ENCODE measurements around the gene ATXN7L2. TPM values are rescaled to one million over a fixed set of nuclear protein-coding genes. Genes with fewer than 3 reads are reported as not detected.

ATXN7L2 gene
- total RNA-seq, 4 donors from 2014 or later, result 1.6 to 2.7 (median 2.5) TPM

- WGBS, 2 donors (ENCODE audit: low coverage in 1 of 2), result 60 to 76% methylated on average over 3 of the region's 4 CpGs
- TF ChIP-seq POLR2AphosphoS5 (IDR thresholded peaks at IDR 0.05), result no peak
- no peak for TF ChIP-seq POLR2A (IDR thresholded peaks at IDR 0.05)
- no peak for TF ChIP-seq EP300 (IDR thresholded peaks at IDR 0.05)
- no peak for TF ChIP-seq CTCF (IDR thresholded peaks at IDR 0.05)
- Histone ChIP-seq H3K9me3 (no peaks in the 10 kb centered on the region), H3K36me3 (no peaks in the 10 kb centered on the region), H3K4me1 (no peaks in the 10 kb centered on the region), H3K4me3 (no peak overlapping the region), H3K27me3 (no peaks in the 10 kb centered on the region), H3K27ac (no peak overlapping the region)
- ATAC-seq, result no peak
Measured at GRCh38 chr1:109457819-109458218, 25.9 kb upstream of the ATXN7L2 start.

GRCh38 chr1:109466125-109466451 is 17.6 kb upstream of the ATXN7L2 start:
- no peaks in the 10 kb centered on the region for H3K36me3 ChIP-seq
- H3K27me3 ChIP-seq, result peaks cover 12% of the 10 kb centered on the region
- H3K4me1 ChIP-seq, result peaks cover 0 to 32% (median 0%) of the 10 kb centered on the region in 3 donors
- no peak for ATAC-seq
- H3K4me3 ChIP-seq, result peak overlapping the region; percentile 71 to 86
- H3K27ac ChIP-seq, result peak overlapping the region; percentile 37 to 89 (median 85)
- TF ChIP-seq EP300 (IDR thresholded peaks at IDR 0.05), result no peak
- TF ChIP-seq POLR2AphosphoS5 (IDR thresholded peaks at IDR 0.05), result peak; percentile 38
- no peak for TF ChIP-seq POLR2A (IDR thresholded peaks at IDR 0.05)
- no peak for TF ChIP-seq CTCF (IDR thresholded peaks at IDR 0.05)
- H3K9me3 ChIP-seq, result no peaks in the 10 kb centered on the region
- 5 to 16% methylated on average over 6 to 12 of the region's 24 CpGs for WGBS, 2 donors (ENCODE audit: low coverage in 1 of 2)

- Histone ChIP-seq H3K4me1 (peaks cover 0 to 32% (median 0%) of the 10 kb centered on the region in 3 donors), H3K27ac (peak within 1 kb of the TSS; percentile 37 to 89 (median 85)), H3K4me3 (peak within 1 kb of the TSS; percentile 71 to 86), H3K36me3 (no peaks in the 10 kb centered on the region), H3K27me3 (peaks cover 12% of the 10 kb centered on the region), H3K9me3 (no peaks in the 10 kb centered on the region)
- ATAC-seq, result peak; percentile 89
- TF ChIP-seq POLR2AphosphoS5 (IDR thresholded peaks at IDR 0.05) (no peak), POLR2A (IDR thresholded peaks at IDR 0.05) (no peak), CTCF (IDR thresholded peaks at IDR 0.05) (peak in 1 of 4 experiments; percentile 19), EP300 (IDR thresholded peaks at IDR 0.05) (no peak)
- WGBS, 2 donors (ENCODE audit: low coverage in 1 of 2), result no CpG with 5 or more reads among the region's 88 CpGs
Measured at GRCh38 chr1:109466452-109467300, 17.0 kb upstream of the ATXN7L2 start, which contains the start of gene SYPL2. Gene SYPL2, plus strand, starts transcription at chr1:109466546. Its CDS starts 298 bp downstream, at chr1:109466844.

- Histone ChIP-seq H3K27me3 (peaks cover 12% of the 10 kb centered on the region), H3K27ac (peak overlapping the region; percentile 37 to 89 (median 85)), H3K9me3 (no peaks in the 10 kb centered on the region), H3K36me3 (no peaks in the 10 kb centered on the region), H3K4me3 (peak overlapping the region; percentile 71 to 86), H3K4me1 (peaks cover 0 to 32% (median 0%) of the 10 kb centered on the region in 3 donors)
- TF ChIP-seq POLR2AphosphoS5 (IDR thresholded peaks at IDR 0.05) (no peak), CTCF (IDR thresholded peaks at IDR 0.05) (no peak), POLR2A (IDR thresholded peaks at IDR 0.05) (no peak), EP300 (IDR thresholded peaks at IDR 0.05) (no peak)
- 22 to 23% methylated on average over 8 to 12 of the region's 23 CpGs for WGBS, 2 donors (ENCODE audit: low coverage in 1 of 2)
- ATAC-seq, result peak; percentile 7
Measured at GRCh38 chr1:109467301-109467777, 16.4 kb upstream of the ATXN7L2 start.

Data from gastroesophageal sphincter (tissue), 4 donors.